ENCODE results near the gene IRF2BP2.
A peak's percentile ranks its signal among the peaks of the same experiment; 100 is the strongest.

Gene IRF2BP2

GRCh38 chr1:234613128-234613875 is 3.3 kb upstream of the IRF2BP2 start:
- Histone ChIP-seq H3K9me3 (ENCODE audit: low read depth, low read length) (no peaks in the 10 kb centered on the region), H3K36me3 (ENCODE audit: insufficient read depth, low read length) (no peaks in the 10 kb centered on the region; the same call in 1 of the 2 replicates), H3K4me3 (peak overlapping the region; percentile 96), H3K27ac (peak overlapping the region; percentile 98), H3K9ac (ENCODE audit: insufficient read length) (peak overlapping the region; percentile 89)
- no peak for TF ChIP-seq POLR2AphosphoS5 (IDR thresholded peaks at IDR 0.05; ENCODE audit: borderline replicate concordance, low read depth, low read length)
- no peak for TF ChIP-seq FOXP2 (optimal IDR thresholded peaks at IDR 0.05; ENCODE audit: control extremely low read depth, extremely low read length, insufficient read depth)
- no peak for TF ChIP-seq EZH2 (IDR thresholded peaks at IDR 0.05)
- DNase-seq (ENCODE audit: low read depth, low spot score), result no peak

- Histone ChIP-seq H3K36me3 (ENCODE audit: insufficient read depth, low read length) (peaks cover 6% of the 10 kb centered on the region), H3K9me3 (ENCODE audit: low read depth, low read length) (no peaks in the 10 kb centered on the region), H3K4me3 (peak overlapping the region; percentile 96), H3K27ac (peak overlapping the region; percentile 98), H3K9ac (ENCODE audit: insufficient read length) (peak overlapping the region; percentile 94)
- DNase-seq (ENCODE audit: low read depth, low spot score), result peak; percentile 95
- TF ChIP-seq POLR2AphosphoS5 (IDR thresholded peaks at IDR 0.05; ENCODE audit: borderline replicate concordance, low read depth, low read length) (peak; percentile 67), EZH2 (IDR thresholded peaks at IDR 0.05) (no peak), FOXP2 (optimal IDR thresholded peaks at IDR 0.05; ENCODE audit: control extremely low read depth, extremely low read length, insufficient read depth) (peak; percentile 92)
Measured at GRCh38 chr1:234612352-234613127, 2.6 kb upstream of the IRF2BP2 start.

DNA sequence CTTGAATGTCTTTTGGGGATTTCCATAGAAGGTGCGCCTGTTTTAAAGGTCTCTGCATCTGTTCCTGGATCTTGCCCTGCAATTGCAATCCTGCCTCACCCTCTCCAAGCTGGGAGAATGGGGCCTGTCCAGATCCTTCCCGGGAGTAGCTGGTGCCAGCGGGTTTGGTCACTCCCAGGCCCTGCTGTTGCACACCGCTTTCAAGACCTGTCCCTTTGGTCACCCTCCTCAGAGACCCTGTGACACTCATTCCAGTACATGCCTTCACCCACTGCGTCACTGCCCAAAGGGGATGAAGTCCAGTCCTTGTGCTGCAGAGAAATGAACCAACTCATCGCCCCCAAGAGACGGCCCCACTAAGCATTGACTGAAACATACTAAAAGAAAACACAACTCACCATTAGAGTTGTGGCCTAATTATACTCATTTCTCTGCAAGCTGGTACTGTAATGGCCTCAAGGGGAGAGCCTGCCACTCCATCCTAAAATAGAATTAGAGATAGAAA is 1.9 kb upstream of the IRF2BP2 start:
- no peak for TF ChIP-seq POLR2AphosphoS5 (IDR thresholded peaks at IDR 0.05; ENCODE audit: borderline replicate concordance, low read depth, low read length)
- TF ChIP-seq EZH2 (IDR thresholded peaks at IDR 0.05), result no peak
- no peak for TF ChIP-seq FOXP2 (optimal IDR thresholded peaks at IDR 0.05; ENCODE audit: control extremely low read depth, extremely low read length, insufficient read depth)
- peaks cover 12% of the 10 kb centered on the region for H3K36me3 ChIP-seq (ENCODE audit: insufficient read depth, low read length)
- peak overlapping the region; percentile 94 for H3K9ac ChIP-seq (ENCODE audit: insufficient read length)
- H3K9me3 ChIP-seq (ENCODE audit: low read depth, low read length), result no peaks in the 10 kb centered on the region
- DNase-seq (ENCODE audit: low read depth, low spot score), result no peak
- peak overlapping the region; percentile 96 for H3K4me3 ChIP-seq
- peak overlapping the region; percentile 98 for H3K27ac ChIP-seq

DNA sequence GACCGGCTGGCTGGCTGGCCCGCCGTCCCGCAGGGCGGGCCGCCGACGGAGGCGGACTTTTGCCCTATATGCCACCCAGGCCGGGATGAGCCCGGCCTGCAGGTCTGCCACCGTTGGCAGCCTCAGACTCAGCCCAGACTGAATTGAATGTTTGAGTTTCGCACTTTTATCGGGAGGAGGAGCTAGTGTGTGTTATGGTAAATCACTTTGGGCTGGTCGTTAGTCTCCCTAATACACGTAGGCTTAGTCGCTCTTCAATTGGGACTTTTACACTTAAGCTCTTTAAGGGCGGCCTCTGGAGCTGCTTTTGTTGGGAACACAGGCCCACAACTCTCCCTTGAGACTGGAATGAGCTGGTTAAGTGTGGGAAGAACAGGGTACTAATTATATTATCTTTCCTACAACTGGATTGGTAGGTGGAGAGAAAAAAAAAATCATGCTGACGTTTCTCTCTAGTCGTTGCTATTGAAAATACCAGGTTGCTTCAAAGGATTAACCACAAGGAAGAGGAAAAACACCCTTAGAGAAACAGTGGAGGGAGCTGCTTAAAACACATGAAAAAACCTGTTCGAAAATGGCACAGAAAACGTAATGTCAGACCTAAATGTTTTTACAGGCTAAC is 1.4 kb upstream of the IRF2BP2 start:
- H3K9ac ChIP-seq (ENCODE audit: insufficient read length), result peak overlapping the region; percentile 94
- peaks cover 18% of the 10 kb centered on the region for H3K36me3 ChIP-seq (ENCODE audit: insufficient read depth, low read length)
- peak; percentile 85 for DNase-seq (ENCODE audit: low read depth, low spot score)
- H3K4me3 ChIP-seq, result peak overlapping the region; percentile 96
- peak; percentile 60; the same call in 1 of the 2 replicates for TF ChIP-seq POLR2AphosphoS5 (IDR thresholded peaks at IDR 0.05; ENCODE audit: borderline replicate concordance, low read depth, low read length)
- no peak for TF ChIP-seq FOXP2 (optimal IDR thresholded peaks at IDR 0.05; ENCODE audit: control extremely low read depth, extremely low read length, insufficient read depth)
- no peaks in the 10 kb centered on the region for H3K9me3 ChIP-seq (ENCODE audit: low read depth, low read length)
- peak overlapping the region; percentile 98 for H3K27ac ChIP-seq

- Histone ChIP-seq H3K4me3 (peak overlapping the region; percentile 96), H3K9ac (ENCODE audit: insufficient read length) (peak overlapping the region; percentile 94), H3K36me3 (ENCODE audit: insufficient read depth, low read length) (peaks cover 24% of the 10 kb centered on the region), H3K27ac (peak overlapping the region; percentile 98), H3K9me3 (ENCODE audit: low read depth, low read length) (no peaks in the 10 kb centered on the region)
- no peak for DNase-seq (ENCODE audit: low read depth, low spot score)
- TF ChIP-seq EZH2 (IDR thresholded peaks at IDR 0.05), result no peak
- no peak for TF ChIP-seq FOXP2 (optimal IDR thresholded peaks at IDR 0.05; ENCODE audit: control extremely low read depth, extremely low read length, insufficient read depth)
- no peak; the same call in 1 of the 2 replicates for TF ChIP-seq POLR2AphosphoS5 (IDR thresholded peaks at IDR 0.05; ENCODE audit: borderline replicate concordance, low read depth, low read length)
Measured at GRCh38 chr1:234610666-234611224, 767 bp upstream of the IRF2BP2 start.

DNA sequence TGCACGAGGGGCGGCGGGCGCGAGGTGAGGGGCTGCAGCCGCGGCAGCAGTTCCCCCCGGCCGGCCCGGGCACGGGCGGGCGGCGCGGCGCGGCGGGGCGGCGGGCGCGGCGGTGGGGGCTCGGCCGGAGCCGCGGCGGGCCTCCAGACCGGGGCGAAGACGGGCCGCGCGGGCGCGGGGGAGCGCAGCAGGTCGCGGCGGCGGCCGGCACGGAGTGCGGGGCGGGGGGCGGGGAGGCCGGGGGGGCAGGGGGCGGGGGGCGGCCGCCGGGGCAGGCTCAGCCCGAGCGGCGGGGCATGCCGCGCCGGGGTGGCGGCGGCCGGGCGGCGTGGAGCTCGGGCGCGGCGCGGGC is 311 bp downstream of the IRF2BP2 start:
- Histone ChIP-seq H3K27ac (no peak overlapping the region), H3K4me3 (peak overlapping the region; percentile 96), H3K9ac (ENCODE audit: insufficient read length) (no peak overlapping the region), H3K36me3 (ENCODE audit: insufficient read depth, low read length) (peaks cover 34% of the 10 kb centered on the region), H3K9me3 (ENCODE audit: low read depth, low read length) (no peaks in the 10 kb centered on the region)
- no peak for DNase-seq (ENCODE audit: low read depth, low spot score)
- TF ChIP-seq POLR2AphosphoS5 (IDR thresholded peaks at IDR 0.05; ENCODE audit: borderline replicate concordance, low read depth, low read length) (no peak), FOXP2 (optimal IDR thresholded peaks at IDR 0.05; ENCODE audit: control extremely low read depth, extremely low read length, insufficient read depth) (no peak), EZH2 (IDR thresholded peaks at IDR 0.05) (no peak)

GRCh38 chr1:234608911-234609690 is 877 bp downstream of the IRF2BP2 start:
- TF ChIP-seq FOXP2 (optimal IDR thresholded peaks at IDR 0.05; ENCODE audit: control extremely low read depth, extremely low read length, insufficient read depth) (no peak), POLR2AphosphoS5 (IDR thresholded peaks at IDR 0.05; ENCODE audit: borderline replicate concordance, low read depth, low read length) (peak; percentile 21; the same call in 1 of the 2 replicates)
- Histone ChIP-seq H3K4me3 (peak overlapping the region; percentile 88), H3K9ac (ENCODE audit: insufficient read length) (peak overlapping the region; percentile 82), H3K27ac (no peak overlapping the region), H3K9me3 (ENCODE audit: low read depth, low read length) (no peaks in the 10 kb centered on the region), H3K36me3 (ENCODE audit: insufficient read depth, low read length) (peaks cover 34% of the 10 kb centered on the region)
- DNase-seq (ENCODE audit: low read depth, low spot score), result no peak

Measured in SK-N-MC (cell line).